NCI-H446 (cell line): ENCODE results near the gene XRCC6.
A peak's percentile ranks its signal among the peaks of the same experiment; 100 is the strongest.
"Not testable (repeated sequence)": the region's sequence is repeated elsewhere in the genome, so short reads cannot be mapped to it uniquely, and the experiment has no call there.

ENCODE experiments used
- DNase-seq, 2 experiments: peaks; one replicate each; lab custom pipeline; 2025; lab: John Stamatoyannopoulos, UW

Gene XRCC6

GRCh38 chr22:41650821-41651220, 29.7 kb downstream of the XRCC6 start:
- no peak for DNase-seq

GRCh38 chr22:41654322-41654721, 33.2 kb downstream of the XRCC6 start:
- no peak for DNase-seq

GRCh38 chr22:41656556-41656955, 35.5 kb downstream of the XRCC6 start:
- no peak for DNase-seq

GRCh38 chr22:41657709-41658108, 36.6 kb downstream of the XRCC6 start:
- no peak for DNase-seq

- no peak for DNase-seq
Observed at GRCh38 chr22:41658869-41659268, 37.8 kb downstream of the XRCC6 start.

- DNase-seq, result no peak
Observed at GRCh38 chr22:41659941-41660340, 38.8 kb downstream of the XRCC6 start.

DNA sequence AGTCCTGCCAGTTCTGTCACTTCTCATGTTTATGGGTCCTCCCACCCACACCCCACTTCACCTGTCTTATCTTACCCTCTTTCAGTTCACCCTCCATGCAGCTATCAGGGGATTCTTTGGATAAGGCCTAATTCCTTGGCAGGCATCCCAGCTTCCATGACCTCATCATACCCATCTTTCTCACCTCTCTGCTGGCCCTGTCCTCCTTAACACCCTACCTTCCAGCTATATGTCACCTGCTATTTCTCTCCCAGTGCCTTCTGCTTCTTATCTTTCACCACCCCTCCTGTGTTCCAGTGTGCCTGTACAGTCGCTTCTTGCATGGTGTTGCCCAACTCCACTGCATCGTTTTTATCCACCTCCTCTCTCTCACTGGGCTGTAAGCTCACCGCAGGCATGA, 39.3 kb downstream of the XRCC6 start:
- DNase-seq, result no peak

DNA sequence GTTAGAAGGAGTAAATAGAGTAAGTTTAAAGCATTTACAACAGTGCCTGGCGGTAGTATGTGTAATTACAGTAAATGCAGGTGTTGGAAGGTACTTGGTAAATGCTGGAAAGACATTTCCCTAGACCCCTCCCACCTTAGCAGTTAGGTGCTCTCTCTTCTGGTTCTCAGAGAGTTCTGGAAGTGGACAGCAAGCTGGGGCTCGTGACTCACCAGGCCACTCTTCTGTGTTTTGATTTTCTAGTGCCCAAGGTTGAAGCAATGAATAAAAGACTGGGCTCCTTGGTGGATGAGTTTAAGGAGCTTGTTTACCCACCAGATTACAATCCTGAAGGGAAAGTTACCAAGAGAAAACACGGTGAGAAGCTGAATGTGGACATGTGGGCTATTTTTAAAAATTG, 40.0 kb downstream of the XRCC6 start:
- no peak for DNase-seq

- DNase-seq, result no peak
Observed at GRCh38 chr22:41661713-41662112, 40.6 kb downstream of the XRCC6 start.

- DNase-seq, result not testable (repeated sequence)
Observed at GRCh38 chr22:41663594-41663993, 42.5 kb downstream of the XRCC6 start.

DNA sequence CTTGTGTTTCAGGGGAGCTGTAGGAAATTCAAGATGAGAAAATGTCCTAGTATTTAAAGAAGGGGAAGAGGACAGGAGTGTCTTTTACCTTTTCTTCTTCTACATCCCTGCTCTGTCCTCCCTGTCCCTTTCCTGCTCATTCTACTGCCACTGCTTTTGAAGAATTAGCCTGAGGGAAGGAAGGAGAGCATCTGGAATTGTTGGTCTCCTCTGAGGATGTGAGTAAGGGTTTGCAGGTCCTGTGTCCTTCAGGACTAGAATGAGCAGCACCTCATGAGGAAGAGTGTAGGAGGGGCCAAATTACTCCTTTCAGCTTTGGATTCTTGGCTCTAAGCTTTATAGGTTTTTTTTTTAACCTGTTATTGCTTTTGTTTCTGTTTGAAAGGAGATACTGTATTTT, 43.4 kb downstream of the XRCC6 start:
- DNase-seq, result no peak

GRCh38 chr22:41664951-41665350, 43.9 kb downstream of the XRCC6 start:
- no peak for DNase-seq

- DNase-seq, result no peak
Observed at GRCh38 chr22:41668971-41669911, 48.1 kb downstream of the XRCC6 start.

GRCh38 chr22:41672096-41672495, 51.0 kb downstream of the XRCC6 start:
- not testable (repeated sequence) for DNase-seq

- no peak for DNase-seq
Observed at GRCh38 chr22:41672780-41673509, 51.9 kb downstream of the XRCC6 start.

- DNase-seq, result no peak
Observed at GRCh38 chr22:41674846-41675340, 53.8 kb downstream of the XRCC6 start.

- DNase-seq, result no peak
Observed at GRCh38 chr22:41676134-41676533, 55.0 kb downstream of the XRCC6 start.

GRCh38 chr22:41681616-41682015, 60.5 kb downstream of the XRCC6 start:
- DNase-seq, result no peak

DNA sequence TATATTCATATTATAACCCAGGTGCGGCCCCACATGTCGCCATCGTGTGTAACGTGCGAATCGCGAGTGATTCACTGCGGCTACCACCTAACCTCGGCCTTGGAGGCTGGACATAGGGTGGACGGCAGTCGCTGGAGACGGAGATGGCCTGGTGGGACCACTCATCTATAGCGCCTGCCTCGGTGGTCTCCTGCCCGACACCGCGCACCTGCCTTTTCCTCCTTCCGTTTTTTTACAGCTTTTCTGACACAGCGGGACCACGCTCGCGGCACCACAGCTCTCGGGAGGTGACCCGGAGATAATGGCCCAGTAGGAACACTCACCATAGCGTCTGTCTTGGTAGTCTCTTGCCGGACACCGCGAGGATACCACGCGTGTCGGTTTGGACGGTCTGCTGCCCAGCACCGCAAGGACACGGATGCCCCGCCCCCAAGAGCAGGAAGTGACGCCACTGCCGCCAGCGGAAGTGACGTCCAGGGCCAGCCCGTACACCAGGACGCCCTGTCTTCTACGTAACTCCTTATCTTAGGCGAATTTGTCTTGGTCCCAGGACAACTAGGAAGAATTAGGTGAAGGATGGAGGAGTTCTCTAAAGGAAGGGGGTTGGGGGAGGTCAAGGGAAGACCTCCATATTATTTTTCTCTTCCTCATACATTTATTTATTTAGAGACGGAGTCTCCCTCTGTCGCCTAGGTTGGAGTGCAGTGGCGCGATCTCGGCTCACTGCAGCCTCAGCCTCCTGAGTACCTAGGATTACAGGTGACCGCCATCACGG, 61.1 kb downstream of the XRCC6 start:
- DNase-seq, result peak; percentile 55 to 83

GRCh38 chr22:41683052-41683451, 62.0 kb downstream of the XRCC6 start:
- DNase-seq, result no peak

- DNase-seq, result no peak
Observed at GRCh38 chr22:41683616-41684015, 62.5 kb downstream of the XRCC6 start.

- DNase-seq, result no peak
Observed at GRCh38 chr22:41684194-41684593, 63.1 kb downstream of the XRCC6 start.
